BJ (cell line): ENCODE results near the gene FOXK2. TPM values are rescaled to one million over a fixed set of nuclear protein-coding genes. Genes with fewer than 3 reads are reported as not detected.
"Not testable (repeated sequence)": the region's sequence is repeated elsewhere in the genome, so short reads cannot be mapped to it uniquely, and the experiment has no call there.

Source experiments
- CTCF ChIA-PET: fragments of 350-600 bp; formaldehyde crosslinking; extraction: SDS; loops from one replicate; lab custom pipeline; 2021; ENCODE audit warnings: antibody characterized with exemption, inconsistent platforms; lab: Yijun Ruan, JAX
- POLR2A ChIA-PET: fragments of 300-600 bp; sonication (Branson Sonifier 250); formaldehyde crosslinking; extraction: SDS; loops from one replicate; lab custom pipeline; 2021; ENCODE audit warnings: antibody characterized with exemption; lab: Charles Lee
- DNase-seq: peaks from one replicate; pipeline ENCODE4 v3.0.0-alpha.2; 2011; ENCODE audit warnings: low read depth
- H3K27me3 ChIP-seq: 2 replicates; pipeline ENCODE4 v1.6.0; 2011; ENCODE audit warnings: low read length; ENCODE audit not compliant: control insufficient read depth, insufficient read depth
- H3K36me3 ChIP-seq: 2 replicates; pipeline ENCODE4 v1.5.1; 2011; ENCODE audit warnings: low read length; ENCODE audit not compliant: control insufficient read depth, insufficient read depth
- H3K4me3 ChIP-seq: 2 replicates; pipeline ENCODE4 v1.5.1; 2011; ENCODE audit warnings: low read depth, mild to moderate bottlenecking, control low read depth, low read length
- CTCF ChIP-seq: IDR thresholded peaks from 2 replicates; pipeline ENCODE4 v1.5.1; 2011; ENCODE audit warnings: low read depth, mild to moderate bottlenecking, control low read depth, inconsistent platforms, low read length, moderate library complexity; ENCODE audit not compliant: insufficient read depth
- polyA plus RNA-seq: library from polyadenylated mRNA; depleted of rRNA; stranded (reverse); fragments of >200 nt; gene quantifications from 2 replicates; pipeline ENCODE4 v1.2.3, GENCODE V29; 2011

The FOXK2 gene
- polyA plus RNA-seq, 1 experiment = 19.2 TPM

- no peak overlapping the region for H3K4me3 ChIP-seq
- no peaks in the 10 kb centered on the region for H3K27me3 ChIP-seq
- DNase-seq = no peak
- peaks cover 13% of the 10 kb centered on the region for H3K36me3 ChIP-seq
- TF ChIP-seq CTCF = no peak
- ChIA-PET CTCF (no interaction called here), POLR2A (no interaction called here)
Measured at GRCh38 chr17:82574041-82574440, 54.5 kb downstream of the FOXK2 start.

- CTCF ChIA-PET = interaction anchor here (1.2 to 1.5 kb wide), 2 partner anchors 11 to 21 kb away, joined by 3 to 4 read pairs; no protein-coding TSS in a partner anchor
- DNase-seq, H3K27me3 ChIP-seq, POLR2A ChIA-PET, H3K4me3 ChIP-seq: not testable (repeated sequence)
- peaks cover 11% of the 10 kb centered on the region for H3K36me3 ChIP-seq
Measured at GRCh38 chr17:82575581-82576221, 56.2 kb downstream of the FOXK2 start.

GRCh38 chr17:82577300-82577699 lies 57.8 kb downstream of the FOXK2 start:
- DNase-seq = no peak
- ChIA-PET POLR2A (no interaction called here), CTCF (interaction anchor here (1.0 kb wide), 1 partner anchor 10 kb away, joined by 3 read pairs; no protein-coding TSS in a partner anchor)
- no peak for TF ChIP-seq CTCF
- no peak overlapping the region for H3K4me3 ChIP-seq
- peaks cover 12% of the 10 kb centered on the region for H3K36me3 ChIP-seq
- H3K27me3 ChIP-seq = no peaks in the 10 kb centered on the region

- H3K27me3 ChIP-seq, DNase-seq, POLR2A ChIA-PET, H3K4me3 ChIP-seq: not testable (repeated sequence)
- CTCF ChIA-PET = interaction anchor here (0.7 kb wide), 1 partner anchor 16 kb away, joined by 3 read pairs; no protein-coding TSS in a partner anchor
- H3K36me3 ChIP-seq = peaks cover 12% of the 10 kb centered on the region
Measured at GRCh38 chr17:82579969-82580368, 60.4 kb downstream of the FOXK2 start.

- ChIA-PET CTCF (interaction anchor here (1.0 kb wide), 1 partner anchor 29 kb away, joined by 7 read pairs; no protein-coding TSS in a partner anchor), POLR2A (no interaction called here)
- Histone ChIP-seq H3K27me3 (no peaks in the 10 kb centered on the region), H3K4me3 (no peak overlapping the region), H3K36me3 (peaks cover 18% of the 10 kb centered on the region)
- no peak for TF ChIP-seq CTCF
- DNase-seq = no peak
Measured at GRCh38 chr17:82582213-82582612, 62.7 kb downstream of the FOXK2 start.

GRCh38 chr17:82582709-82583108 lies 63.2 kb downstream of the FOXK2 start:
- peaks cover 18% of the 10 kb centered on the region for H3K36me3 ChIP-seq
- no peak for DNase-seq
- no peak for TF ChIP-seq CTCF
- ChIA-PET CTCF (interaction anchor here (1.0 kb wide), 1 partner anchor 30 kb away, joined by 7 read pairs; no protein-coding TSS in a partner anchor), POLR2A (no interaction called here)
- H3K27me3 ChIP-seq = no peaks in the 10 kb centered on the region
- no peak overlapping the region for H3K4me3 ChIP-seq
